Measurements from ENCODE around the gene AK5.
"Not testable (repeated sequence)": the region's sequence is repeated elsewhere in the genome, so short reads cannot be mapped to it uniquely, and the experiment has no call there.

AK5 gene

GRCh38 chr1:77395051-77395450 is 113.2 kb downstream of the AK5 start:
- no peak for DNase-seq (ENCODE audit: low spot score)

- DNase-seq (ENCODE audit: low spot score), result no peak
These were observed 116.3 kb downstream of the AK5 start for GRCh38 chr1:77398152-77398551.

- no peak for DNase-seq (ENCODE audit: low spot score)
These were observed 117.6 kb downstream of the AK5 start for GRCh38 chr1:77399250-77400086.

DNA sequence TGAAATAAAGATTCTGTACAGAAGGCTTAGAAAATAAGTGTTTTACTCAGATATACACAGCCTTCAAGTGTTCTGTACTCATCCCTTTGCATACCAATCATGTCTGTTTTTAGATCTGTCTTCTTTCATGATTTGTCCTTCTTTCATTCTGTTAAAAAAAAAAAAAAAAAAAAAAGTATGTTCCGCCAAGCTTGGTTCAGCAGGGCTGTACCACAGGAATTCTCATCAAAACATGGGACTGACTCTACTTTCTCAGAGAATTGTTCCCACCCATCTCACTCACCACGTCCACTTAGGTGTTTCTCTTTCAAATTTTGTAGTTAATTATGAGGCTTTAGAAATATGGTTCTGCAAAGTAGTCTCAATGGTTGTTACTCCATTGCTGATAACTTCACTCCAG is 119.0 kb downstream of the AK5 start:
- no peak for DNase-seq (ENCODE audit: low spot score)

- DNase-seq (ENCODE audit: low spot score), result no peak
These were observed 119.6 kb downstream of the AK5 start for GRCh38 chr1:77401384-77401783.

DNA sequence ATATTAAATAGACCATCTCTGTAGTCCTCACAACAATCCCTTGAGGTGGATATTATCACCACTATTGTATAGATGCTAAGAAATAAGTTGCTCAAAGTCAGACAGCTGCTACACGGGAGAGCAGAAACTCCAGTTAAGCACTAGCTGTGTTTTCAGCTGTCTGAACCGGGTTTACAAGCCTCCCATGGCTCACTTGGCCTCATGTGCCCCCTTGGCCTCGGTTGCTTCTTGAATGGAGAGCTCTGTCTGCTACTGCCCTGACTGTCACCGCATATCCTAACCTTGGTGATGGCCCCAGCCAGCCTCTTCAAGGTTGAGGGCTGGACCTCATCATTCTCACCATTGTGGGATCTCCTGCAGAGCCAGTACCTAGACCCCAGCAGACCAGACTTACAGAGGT is 123.4 kb downstream of the AK5 start:
- DNase-seq (ENCODE audit: low spot score), result no peak

- no peak for DNase-seq (ENCODE audit: low spot score)
These were observed 124.8 kb downstream of the AK5 start for GRCh38 chr1:77406661-77407060.

GRCh38 chr1:77407738-77408375 is 126.0 kb downstream of the AK5 start:
- peak; percentile 40 for DNase-seq (ENCODE audit: low spot score)

GRCh38 chr1:77408933-77409332 is 127.1 kb downstream of the AK5 start:
- DNase-seq (ENCODE audit: low spot score), result not testable (repeated sequence)

GRCh38 chr1:77412069-77412819 is 130.4 kb downstream of the AK5 start:
- DNase-seq (ENCODE audit: low spot score), result no peak

- DNase-seq (ENCODE audit: low spot score), result no peak
These were observed 131.2 kb downstream of the AK5 start for GRCh38 chr1:77412820-77413530.

- DNase-seq (ENCODE audit: low spot score), result no peak
These were observed 131.9 kb downstream of the AK5 start for GRCh38 chr1:77413541-77414335.

DNA sequence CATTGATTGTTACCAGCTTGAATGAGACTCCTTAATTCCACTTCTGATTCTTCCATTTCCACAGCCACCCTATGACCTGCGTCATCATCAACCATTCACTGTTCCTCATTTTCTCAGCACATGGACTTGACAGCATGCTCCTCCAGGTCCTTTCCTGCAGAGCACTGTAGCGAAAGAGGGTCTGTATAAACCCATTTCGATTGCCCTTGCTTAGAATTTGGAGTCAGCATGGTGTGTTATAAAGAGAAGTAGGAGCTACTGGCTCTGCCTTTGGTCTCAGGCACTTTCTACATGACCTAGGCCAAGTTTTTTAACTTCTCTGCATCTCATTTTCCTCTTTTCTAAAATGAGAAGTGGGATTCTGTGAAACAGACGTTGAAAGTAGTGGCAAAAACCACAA is 133.8 kb downstream of the AK5 start:
- DNase-seq (ENCODE audit: low spot score), result no peak

- DNase-seq (ENCODE audit: low spot score), result peak; percentile 17
These were observed 135.1 kb downstream of the AK5 start for GRCh38 chr1:77416692-77417450.

DNA sequence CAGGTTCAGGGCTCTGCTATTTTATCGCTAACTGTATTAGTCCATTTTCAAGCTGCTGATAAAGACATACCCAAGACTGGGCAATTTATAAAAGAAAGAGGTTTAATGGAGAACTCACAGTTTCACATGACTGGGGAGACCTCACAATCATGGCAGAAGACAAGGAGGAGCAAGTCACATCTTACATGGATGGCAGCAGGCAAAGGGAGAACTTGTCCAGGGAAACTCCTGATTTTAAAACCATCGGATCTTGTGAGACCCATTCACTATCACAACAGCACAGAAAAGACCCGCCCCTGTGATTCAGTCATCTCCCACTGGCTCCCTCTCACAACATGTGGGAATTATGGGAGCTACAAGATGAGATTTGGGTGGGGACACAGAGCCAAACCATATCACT is 136.2 kb downstream of the AK5 start:
- not testable (repeated sequence) for DNase-seq (ENCODE audit: low spot score)

- no peak for DNase-seq (ENCODE audit: low spot score)
These were observed 139.8 kb downstream of the AK5 start for GRCh38 chr1:77421504-77422233.

DNA sequence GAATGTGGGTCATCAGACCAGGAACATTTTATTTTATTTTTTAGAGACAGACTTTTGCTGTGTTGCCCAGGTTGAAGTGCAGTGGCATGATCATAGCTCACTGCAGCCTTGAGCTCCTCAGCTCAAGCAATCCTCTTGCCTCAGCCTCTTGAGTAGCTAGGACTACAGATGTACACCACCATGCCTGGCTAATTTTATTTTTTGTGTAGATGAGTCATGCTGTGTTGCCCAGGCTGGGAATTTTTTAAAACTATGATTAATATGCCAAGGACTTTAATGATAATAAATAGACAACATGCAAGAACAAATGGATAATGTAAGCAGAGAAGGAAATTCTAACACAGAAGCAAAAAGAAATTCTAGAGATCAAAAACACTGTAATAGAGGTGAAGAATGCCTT is 142.4 kb downstream of the AK5 start:
- no peak for DNase-seq (ENCODE audit: low spot score)

DNA sequence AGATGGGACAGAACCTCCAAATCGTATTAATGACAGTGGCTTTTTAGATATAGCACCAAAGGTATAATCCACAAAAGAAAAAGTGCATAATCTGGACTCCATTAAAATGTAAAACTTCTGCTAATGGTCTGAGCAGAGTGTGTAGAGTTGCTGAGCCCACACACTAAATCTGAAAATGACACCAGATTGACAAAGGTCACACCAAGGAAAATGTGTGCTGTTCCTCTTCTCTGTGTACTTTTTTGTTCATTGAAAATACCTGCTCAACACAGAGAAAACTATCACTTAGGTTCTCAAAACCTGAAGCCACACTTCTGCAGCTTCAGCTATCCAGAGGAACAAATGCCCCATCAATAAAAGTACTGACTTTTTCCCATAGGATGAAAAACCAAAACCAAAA is 146.2 kb downstream of the AK5 start:
- no peak for DNase-seq (ENCODE audit: low spot score)

GRCh38 chr1:77430966-77431690 is 149.3 kb downstream of the AK5 start:
- DNase-seq (ENCODE audit: low spot score), result no peak

Measured in SK-N-DZ (cell line).